Neural cell (in vitro differentiated cells): ENCODE measurements around the gene ACBD6. TPM values are rescaled to one million over a fixed set of nuclear protein-coding genes. Genes with fewer than 3 reads are reported as not detected.

Source experiments
- H2AFZ ChIP-seq: fragments of 200-600, 300-800 bp; sonication (generic), shearing (Covaris generic); 2 replicates; pipeline ENCODE4 v1.6.0; 2014; ENCODE audit warnings: low read depth, mild to moderate bottlenecking, antibody characterized with exemption, low read length, moderate library complexity
- H3F3A ChIP-seq: fragments of 200-600 bp; shearing (Covaris generic); 2 replicates; pipeline ENCODE4 v1.6.1; 2016; ENCODE audit warnings: mild to moderate bottlenecking, moderate library complexity, mixed read lengths, antibody characterized with exemption, low read length; ENCODE audit not compliant: insufficient read depth, poor library complexity, severe bottlenecking
- H3K27ac ChIP-seq: fragments of 200-600, 300-800 bp; sonication (generic), shearing (Covaris generic); 2 replicates; pipeline ENCODE4 v1.5.1; 2014; ENCODE audit warnings: mild to moderate bottlenecking, low read length, moderate library complexity
- H3K27me3 ChIP-seq: fragments of 300-800, 200-600 bp; sonication (generic), shearing (Covaris generic); 2 replicates; pipeline ENCODE4 v1.6.0; 2014; ENCODE audit warnings: mild to moderate bottlenecking, low read depth, low read length, moderate library complexity; ENCODE audit not compliant: insufficient read depth
- H3K36me3 ChIP-seq: fragments of 300-800, 200-600 bp; sonication (generic), shearing (Covaris generic); 2 replicates; pipeline ENCODE4 v1.5.1; 2014; ENCODE audit warnings: mild to moderate bottlenecking, antibody characterized with exemption, low read length, moderate library complexity; ENCODE audit not compliant: insufficient read depth
- H3K4me2 ChIP-seq: fragments of 300-800, 200-600 bp; sonication (generic), shearing (Covaris generic); 2 replicates; pipeline ENCODE4 v1.6.0; 2014; ENCODE audit warnings: mild to moderate bottlenecking, low read length
- H3K4me3 ChIP-seq: fragments of 300-800, 200-600 bp; sonication (generic), shearing (Covaris generic); 2 replicates; pipeline ENCODE4 v1.5.1; 2014; ENCODE audit warnings: mild to moderate bottlenecking, low read length, moderate library complexity
- H3K79me2 ChIP-seq: fragments of 200-600 bp; shearing (Covaris generic); replicated peaks from 2 replicates; pipeline ENCODE4 v1.6.0; 2014; ENCODE audit warnings: mild to moderate bottlenecking, low read length, moderate library complexity; ENCODE audit not compliant: insufficient read depth
- H3K9ac ChIP-seq: fragments of 300-800, 200-600 bp; sonication (generic), shearing (Covaris generic); 2 replicates; pipeline ENCODE4 v1.6.1; 2016; ENCODE audit warnings: mild to moderate bottlenecking, low read length, mixed read lengths
- H3K9me2 ChIP-seq: fragments of 200-600 bp; shearing (Covaris generic); 2 replicates; pipeline ENCODE4 v1.6.1; 2016; ENCODE audit warnings: mild to moderate bottlenecking, low read length, mixed read lengths; ENCODE audit not compliant: insufficient read depth
- H3K9me3 ChIP-seq: fragments of 200-600, 300-800 bp; sonication (generic), shearing (Covaris generic); 2 replicates; pipeline ENCODE4 v1.6.1; 2016; ENCODE audit warnings: mild to moderate bottlenecking, mixed run types, low read length, moderate library complexity, mixed read lengths
- H4K20me1 ChIP-seq: fragments of 200-600 bp; shearing (Covaris generic); 2 replicates; pipeline ENCODE4 v1.6.1; 2016; ENCODE audit warnings: mild to moderate bottlenecking, mixed run types; ENCODE audit not compliant: insufficient read depth
- CTCF ChIP-seq: fragments of 450-650 bp; IDR thresholded peaks from 2 replicates; pipeline ENCODE4 v1.5.1; 2014; ENCODE audit warnings: antibody characterized with exemption, mild to moderate bottlenecking, moderate library complexity; ENCODE audit not compliant: poor library complexity, severe bottlenecking
- EP300 ChIP-seq: fragments of 450-650 bp; conservative IDR thresholded peaks from 2 replicates; pipeline ENCODE4 v1.6.1; 2014; ENCODE audit warnings: antibody characterized with exemption, mild to moderate bottlenecking, moderate library complexity; ENCODE audit not compliant: poor library complexity, severe bottlenecking
- EZH2 ChIP-seq: fragments of 200-600, 300-800 bp; shearing (Covaris generic), sonication (generic); IDR thresholded peaks from 2 replicates; pipeline ENCODE4 v1.6.1; 2014; ENCODE audit warnings: antibody characterized with exemption, low read length, borderline replicate concordance, mild to moderate bottlenecking; ENCODE audit not compliant: insufficient read depth, poor library complexity, severe bottlenecking
- MXI1 ChIP-seq: fragments of 450-650 bp; conservative IDR thresholded peaks from 2 replicates; pipeline ENCODE4 v1.6.1; 2014; ENCODE audit warnings: antibody characterized with exemption, mild to moderate bottlenecking; ENCODE audit not compliant: poor library complexity, severe bottlenecking
- POLR2AphosphoS5 ChIP-seq: IDR thresholded peaks from 2 replicates; pipeline ENCODE4 v1.6.1; 2012
- RAD21 ChIP-seq: fragments of 450-650 bp; conservative IDR thresholded peaks from 2 replicates; pipeline ENCODE4 v1.6.1; 2014; ENCODE audit warnings: antibody characterized with exemption, mild to moderate bottlenecking, moderate library complexity
- REST ChIP-seq: IDR thresholded peaks from 2 replicates; pipeline ENCODE4 v1.6.1; 2012; ENCODE audit warnings: borderline replicate concordance
- SMC3 ChIP-seq: fragments of 450-650 bp; conservative IDR thresholded peaks from 2 replicates; pipeline ENCODE4 v1.6.1; 2014; ENCODE audit warnings: antibody characterized with exemption, mild to moderate bottlenecking, moderate library complexity; ENCODE audit not compliant: poor library complexity
- TAF1 ChIP-seq: IDR thresholded peaks from 2 replicates; pipeline ENCODE4 v1.6.1; 2012; ENCODE audit warnings: low read depth
- polyA plus RNA-seq: library from polyadenylated mRNA; depleted of rRNA; stranded (reverse); fragments of >200 nt; gene quantifications from 2 replicates; pipeline ENCODE4 v1.2.3, GENCODE V29; 2014

Gene ACBD6
- polyA plus RNA-seq, 1 donor from 2014 or later, result 92.4 TPM

- H4K20me1 ChIP-seq, result no peaks in the 10 kb centered on the region
- no peaks in the 10 kb centered on the region for H3K9me3 ChIP-seq
- H3F3A ChIP-seq, result no peaks in the 10 kb centered on the region
- no peak overlapping the region for H3K27ac ChIP-seq
- no peak overlapping the region for H3K4me3 ChIP-seq
- no peaks in the 10 kb centered on the region for H3K27me3 ChIP-seq
- TF ChIP-seq SMC3 (no peak), RAD21 (no peak), CTCF (no peak), MXI1 (no peak), TAF1 (no peak), EZH2 (no peak), EP300 (no peak), REST (no peak), POLR2AphosphoS5 (no peak)
- no peaks in the 10 kb centered on the region for H3K9me2 ChIP-seq
- H3K79me2 ChIP-seq, result no peaks in the 10 kb centered on the region
- H3K36me3 ChIP-seq, result no peaks in the 10 kb centered on the region
- H3K9ac ChIP-seq, result no peak overlapping the region
- no peak overlapping the region for H2AFZ ChIP-seq
- no peak overlapping the region for H3K4me2 ChIP-seq
Measured at GRCh38 chr1:180278596-180279395, 223.6 kb downstream of the ACBD6 start.

- H3K9ac ChIP-seq, result no peak overlapping the region
- no peak overlapping the region for H2AFZ ChIP-seq
- H3F3A ChIP-seq, result no peaks in the 10 kb centered on the region
- TF ChIP-seq TAF1 (no peak), REST (no peak), CTCF (no peak), EP300 (no peak)
- H3K79me2 ChIP-seq, result no peaks in the 10 kb centered on the region
- no peaks in the 10 kb centered on the region for H4K20me1 ChIP-seq
- no peaks in the 10 kb centered on the region for H3K27me3 ChIP-seq
- H3K4me2 ChIP-seq, result no peak overlapping the region
- no peaks in the 10 kb centered on the region for H3K9me2 ChIP-seq
- H3K36me3 ChIP-seq, result no peaks in the 10 kb centered on the region
- no peak overlapping the region for H3K4me3 ChIP-seq
- H3K9me3 ChIP-seq, result no peaks in the 10 kb centered on the region
- no peak overlapping the region for H3K27ac ChIP-seq
Measured at GRCh38 chr1:180278194-180278515, 224.2 kb downstream of the ACBD6 start.
